HCT116 (cell line): ENCODE data around the gene NFE2L3. TPM values are rescaled to one million over a fixed set of nuclear protein-coding genes. Genes with fewer than 3 reads are reported as not detected.

Experiments used
- ATAC-seq: fragments of 200-7000 bp; cut with Tn5 transposase; 2 replicates; pipeline ENCODE4 v1.9.1; 2020; ENCODE audit warnings: mild to moderate bottlenecking, moderate library complexity
- BruUV-seq: library from RNA; stranded (reverse); fragments of 400-500 nt; replicated peaks from 2 replicates; lab custom pipeline; 2021; lab: Mats Ljungman, UMichigan
- CTCF ChIA-PET: fragments of 300-600 bp; sonication (Branson Sonifier 250); formaldehyde crosslinking; loops from one replicate; lab custom pipeline; 2021; ENCODE audit warnings: antibody characterized with exemption; lab: Charles Lee
- POLR2A ChIA-PET: fragments of 300-600, 350-600 bp; sonication (Branson Sonifier 250); formaldehyde crosslinking; loops from one replicate; lab custom pipeline; 2021; ENCODE audit warnings: antibody characterized with exemption; lab: Charles Lee
- RAD21 ChIA-PET, 2 experiments: fragments of 300-600 bp; sonication (Branson Sonifier 250); formaldehyde crosslinking; loops; one replicate each; lab custom pipeline; 2023; ENCODE audit warnings: low total read pairs in 2 of 2; ENCODE audit not compliant: uncharacterized antibody in 2 of 2, unreplicated experiment in 2 of 2, low non-redundant PET in 1 of 2; lab: Charles Lee
- DNase-seq: peaks from one replicate; pipeline ENCODE4 v3.0.0-alpha.2; 2010; ENCODE audit warnings: low read depth, low spot score
- H2AFZ ChIP-seq: fragments of 200-600 bp; shearing (Covaris generic), sonication (generic); 2 replicates; pipeline ENCODE4 v1.6.1; 2017; ENCODE audit warnings: low read depth, mixed run types, mixed read lengths, antibody characterized with exemption, low read length; ENCODE audit not compliant: poor library complexity, severe bottlenecking
- H3K27ac ChIP-seq: 2 replicates; pipeline ENCODE4 v1.5.1; 2012; ENCODE audit warnings: low read depth, low read length
- H3K27me3 ChIP-seq: fragments of 200-600 bp; sonication (generic); 2 replicates; pipeline ENCODE4 v1.6.1; 2016; ENCODE audit warnings: mixed run types, low read length, mixed read lengths; ENCODE audit not compliant: insufficient read depth
- H3K36me3 ChIP-seq, 2 experiments: fragments of 200-500 bp in 1 of 2; fragments of 200-600 bp in 1 of 2; sonication (Bioruptor generic) in 1 of 2; sonication (generic) in 1 of 2; 2 replicates each; pipeline versions ENCODE4 v1.5.1 to v1.6.1; 2014 to 2016; ENCODE audit warnings: low read length in 2 of 2, inconsistent platforms in 1 of 2, mixed read lengths in 1 of 2, mixed run types in 1 of 2; ENCODE audit not compliant: insufficient read depth in 2 of 2, control insufficient read depth in 1 of 2
- H3K4me1 ChIP-seq, 2 experiments: fragments of 200-600 bp in 1 of 2; sonication (generic) in 1 of 2; 2 replicates each; pipeline versions ENCODE4 v1.5.1 to v1.6.1; 2012 to 2017; ENCODE audit warnings: low read length in 2 of 2, inconsistent platforms in 1 of 2, mild to moderate bottlenecking in 1 of 2, mixed read lengths in 1 of 2, mixed run types in 1 of 2, moderate library complexity in 1 of 2; ENCODE audit not compliant: insufficient read depth in 2 of 2, control insufficient read depth in 1 of 2
- H3K4me2 ChIP-seq: fragments of 200-600 bp; sonication (generic); 2 replicates; pipeline ENCODE4 v1.6.1; 2017; ENCODE audit warnings: mixed run types, low read length, mixed read lengths
- H3K4me3 ChIP-seq, 2 experiments: fragments of 200-600 bp in 1 of 2; sonication (generic) in 1 of 2; replicated peaks in 1 of 2; 2 replicates each; pipeline ENCODE4 v1.5.1; 2011 to 2016; ENCODE audit warnings: low read length in 2 of 2, control low read depth in 1 of 2, low read depth in 1 of 2, mild to moderate bottlenecking in 1 of 2, mixed read lengths in 1 of 2, mixed run types in 1 of 2
- H3K79me2 ChIP-seq: fragments of 200-600 bp; sonication (generic); 2 replicates; pipeline ENCODE4 v1.6.1; 2017; ENCODE audit warnings: mild to moderate bottlenecking, mixed run types, low read length, moderate library complexity, mixed read lengths; ENCODE audit not compliant: insufficient read depth
- H3K9ac ChIP-seq: fragments of 200-600 bp; sonication (generic); 2 replicates; pipeline ENCODE4 v1.6.1; 2016; ENCODE audit warnings: low read length, mixed read lengths
- H3K9me2 ChIP-seq: fragments of 200-600 bp; sonication (generic), shearing (Covaris generic); 2 replicates; pipeline ENCODE4 v1.6.1; 2017; ENCODE audit warnings: mixed run types, mild to moderate bottlenecking, moderate library complexity; ENCODE audit not compliant: insufficient read depth
- H3K9me3 ChIP-seq, 2 experiments: fragments of 200-500 bp in 1 of 2; fragments of 200-600 bp in 1 of 2; sonication (Bioruptor generic) in 1 of 2; sonication (generic) in 1 of 2; 2 replicates each; pipeline ENCODE4 v1.6.1; 2014 to 2017; ENCODE audit warnings: low read length in 2 of 2, mixed read lengths in 2 of 2, inconsistent platforms in 1 of 2, low read depth in 1 of 2, mild to moderate bottlenecking in 1 of 2, mixed run types in 1 of 2, moderate library complexity in 1 of 2; ENCODE audit not compliant: control insufficient read depth in 1 of 2, insufficient read depth in 1 of 2
- H4K20me1 ChIP-seq: fragments of 200-600 bp; sonication (generic), shearing (Covaris generic); 2 replicates; pipeline ENCODE4 v1.6.1; 2017; ENCODE audit warnings: mixed run types, mild to moderate bottlenecking, moderate library complexity; ENCODE audit not compliant: insufficient read depth
- EGR1 ChIP-seq: IDR thresholded peaks from 2 replicates; pipeline ENCODE4 v1.6.1; 2012; ENCODE audit warnings: low read depth
- POLR2AphosphoS5 ChIP-seq: IDR thresholded peaks from 2 replicates; pipeline ENCODE4 v1.6.1; 2011; ENCODE audit warnings: mild to moderate bottlenecking, low read depth, low read length, moderate library complexity
- SIN3A ChIP-seq: IDR thresholded peaks from 2 replicates; pipeline ENCODE4 v1.6.1; 2012; ENCODE audit warnings: low read depth
- ZNF274 ChIP-seq: fragments of 200-500 bp; sonication (Bioruptor generic); IDR thresholded peaks from 2 replicates; pipeline ENCODE4 v1.6.1; 2014; ENCODE audit warnings: mild to moderate bottlenecking, low read depth, low read length, inconsistent platforms
- intact Hi-C: fragments of 100-400 bp; cut with micrococcal nuclease; formaldehyde crosslinking; loops from 2 replicates; pipeline ENCODE4 v1.10.0; 2022
- total RNA-seq: library from RNA; stranded (reverse); gene quantifications from one replicate; pipeline ENCODE4 v1.2.1, GENCODE V29; 2021; ENCODE audit not compliant: unreplicated experiment
- TF ChIP-seq, protein P1 (sequence below): IDR thresholded peaks from 2 replicates; pipeline ENCODE4 v1.6.1; 2012
- TF ChIP-seq, protein P2 (sequence below), 3 experiments: fragments of 200-600 bp in 1 of 3; sonication (generic) in 1 of 3; IDR thresholded peaks in 2 of 3; conservative IDR thresholded peaks in 1 of 3; 2 replicates each; pipeline ENCODE4 v1.5.1; 2012 to 2017; ENCODE audit warnings: low read depth in 2 of 3, low read length in 2 of 3, antibody characterized with exemption in 1 of 3, borderline replicate concordance in 1 of 3, control low read depth in 1 of 3, mild to moderate bottlenecking in 1 of 3, mixed read lengths in 1 of 3, mixed run types in 1 of 3, moderate library complexity in 1 of 3; ENCODE audit not compliant: insufficient read depth in 1 of 3

Gene NFE2L3
- total RNA-seq, 1 experiment from 2014 or later: 27.0 TPM

- RAD21 ChIA-PET: no interaction called here
- Histone ChIP-seq H3K9me3 (no peaks in the 10 kb centered on the region), H3K9me2 (no peaks in the 10 kb centered on the region)
- intact Hi-C loops: loop anchor here (5.0 kb wide), 1 partner anchor 62 kb away; no protein-coding TSS in a partner anchor
- TF ChIP-seq SIN3A: no peak
- TF ChIP-seq EGR1: no peak
- TF ChIP-seq, all 23 proteins: peak for 0
- peaks cover 28 to 57% of the 10 kb centered on the region in 2 experiments for H3K4me1 ChIP-seq
- H3K4me2 ChIP-seq: peak overlapping the region; percentile 88
- ATAC-seq (no peak), DNase-seq (no peak)
- H2AFZ ChIP-seq: no peak overlapping the region
- H3K4me3 ChIP-seq: peak overlapping the region; percentile 6 to 62; a peak in 3 of 4 replicates
- no peaks in the 10 kb centered on the region for H3K36me3 ChIP-seq
- H3K27ac ChIP-seq: no peak overlapping the region
- no peaks in the 10 kb centered on the region; the same call in 1 of the 2 replicates for H4K20me1 ChIP-seq
- CTCF ChIA-PET: no interaction called here
- POLR2A ChIA-PET: interaction anchor here (0.6 kb wide), 1 partner anchor 703 kb away, joined by 3 read pairs; no protein-coding TSS in a partner anchor
- H3K79me2 ChIP-seq: peaks cover 58% of the 10 kb centered on the region
- H3K27me3 ChIP-seq: no peaks in the 10 kb centered on the region
- H3K9ac ChIP-seq: peak overlapping the region; percentile 67; the same call in 1 of the 2 replicates
- BruUV-seq: no TSS peak
Observed at GRCh38 chr7:26153823-26154783, 2.1 kb downstream of the NFE2L3 start.

- no peaks in the 10 kb centered on the region for H3K36me3 ChIP-seq
- H3K4me3 ChIP-seq: peak overlapping the region in 1 of 2 experiments; percentile 1; a peak in 1 of 4 replicates
- peaks cover 73% of the 10 kb centered on the region for H3K79me2 ChIP-seq
- ChIA-PET RAD21 (interaction anchor here in 1 of 2 experiments (1.0 kb wide), 1 partner anchor 65 kb away, joined by 3 read pairs; no protein-coding TSS in a partner anchor), CTCF (interaction anchor here (0.7 kb wide), 1 partner anchor 65 kb away, joined by 3 read pairs; no protein-coding TSS in a partner anchor), POLR2A (no interaction called here)
- BruUV-seq: TSS peak; percentile 2
- H3K27me3 ChIP-seq: no peaks in the 10 kb centered on the region
- peak overlapping the region; percentile 35 for H3K27ac ChIP-seq
- intact Hi-C loops: no loop called here
- no peak overlapping the region for H2AFZ ChIP-seq
- no peaks in the 10 kb centered on the region for H3K9me3 ChIP-seq
- H4K20me1 ChIP-seq: no peaks in the 10 kb centered on the region; the same call in 1 of the 2 replicates
- no peaks in the 10 kb centered on the region for H3K9me2 ChIP-seq
- peak overlapping the region; percentile 53 for H3K4me2 ChIP-seq
- TF ChIP-seq, protein P1, sequence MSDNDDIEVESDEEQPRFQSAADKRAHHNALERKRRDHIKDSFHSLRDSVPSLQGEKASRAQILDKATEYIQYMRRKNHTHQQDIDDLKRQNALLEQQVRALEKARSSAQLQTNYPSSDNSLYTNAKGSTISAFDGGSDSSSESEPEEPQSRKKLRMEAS: no peak
- no peak for TF ChIP-seq ZNF274
- no peak for TF ChIP-seq POLR2AphosphoS5
- TF ChIP-seq, protein P2, sequence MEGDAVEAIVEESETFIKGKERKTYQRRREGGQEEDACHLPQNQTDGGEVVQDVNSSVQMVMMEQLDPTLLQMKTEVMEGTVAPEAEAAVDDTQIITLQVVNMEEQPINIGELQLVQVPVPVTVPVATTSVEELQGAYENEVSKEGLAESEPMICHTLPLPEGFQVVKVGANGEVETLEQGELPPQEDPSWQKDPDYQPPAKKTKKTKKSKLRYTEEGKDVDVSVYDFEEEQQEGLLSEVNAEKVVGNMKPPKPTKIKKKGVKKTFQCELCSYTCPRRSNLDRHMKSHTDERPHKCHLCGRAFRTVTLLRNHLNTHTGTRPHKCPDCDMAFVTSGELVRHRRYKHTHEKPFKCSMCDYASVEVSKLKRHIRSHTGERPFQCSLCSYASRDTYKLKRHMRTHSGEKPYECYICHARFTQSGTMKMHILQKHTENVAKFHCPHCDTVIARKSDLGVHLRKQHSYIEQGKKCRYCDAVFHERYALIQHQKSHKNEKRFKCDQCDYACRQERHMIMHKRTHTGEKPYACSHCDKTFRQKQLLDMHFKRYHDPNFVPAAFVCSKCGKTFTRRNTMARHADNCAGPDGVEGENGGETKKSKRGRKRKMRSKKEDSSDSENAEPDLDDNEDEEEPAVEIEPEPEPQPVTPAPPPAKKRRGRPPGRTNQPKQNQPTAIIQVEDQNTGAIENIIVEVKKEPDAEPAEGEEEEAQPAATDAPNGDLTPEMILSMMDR (IDR thresholded peaks at IDR 0.05 in 2 of 3, conservative IDR thresholded peaks at IDR 0.05 in 1 of 3; ENCODE audit: borderline replicate concordance in 1 of 3, insufficient read depth in 1 of 3, low read depth in 2 of 3, low read length in 2 of 3): no peak
- ATAC-seq: no peak
- H3K4me1 ChIP-seq: peaks cover 28 to 62% of the 10 kb centered on the region in 2 experiments
- H3K9ac ChIP-seq: peak overlapping the region; percentile 33; the same call in 1 of the 2 replicates
- DNase-seq: no peak
Observed at GRCh38 chr7:26155531-26156375, 3.8 kb downstream of the NFE2L3 start.
